GM18526 (cell line): ENCODE data around the gene ADCY3.

Source experiments
- POLR2A ChIP-seq: IDR thresholded peaks from 3 replicates; pipeline ENCODE4 v1.6.1; 2011; ENCODE audit not compliant: insufficient read length; ENCODE audit errors: extremely low read depth

Gene ADCY3

DNA sequence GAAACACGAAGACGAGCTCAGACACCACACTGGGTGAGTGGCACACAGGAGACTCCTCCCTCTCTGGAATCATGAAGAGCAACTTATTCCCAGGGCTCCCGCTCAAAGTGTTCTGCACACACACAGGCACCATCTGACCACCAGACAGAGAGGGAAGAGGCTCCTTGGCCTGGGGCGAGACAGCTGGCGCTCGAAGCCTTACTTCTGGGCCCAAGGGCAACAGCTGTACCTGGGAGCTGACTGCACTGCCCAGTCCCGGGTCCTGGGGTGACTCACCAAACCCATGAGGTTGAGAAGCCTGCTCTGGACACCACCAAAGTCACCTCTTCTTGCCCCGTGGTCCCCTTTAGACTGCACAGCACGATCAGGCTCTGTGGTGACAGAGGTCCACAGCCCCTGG is 42.4 kb downstream of the ADCY3 start:
- no peak for TF ChIP-seq POLR2A

DNA sequence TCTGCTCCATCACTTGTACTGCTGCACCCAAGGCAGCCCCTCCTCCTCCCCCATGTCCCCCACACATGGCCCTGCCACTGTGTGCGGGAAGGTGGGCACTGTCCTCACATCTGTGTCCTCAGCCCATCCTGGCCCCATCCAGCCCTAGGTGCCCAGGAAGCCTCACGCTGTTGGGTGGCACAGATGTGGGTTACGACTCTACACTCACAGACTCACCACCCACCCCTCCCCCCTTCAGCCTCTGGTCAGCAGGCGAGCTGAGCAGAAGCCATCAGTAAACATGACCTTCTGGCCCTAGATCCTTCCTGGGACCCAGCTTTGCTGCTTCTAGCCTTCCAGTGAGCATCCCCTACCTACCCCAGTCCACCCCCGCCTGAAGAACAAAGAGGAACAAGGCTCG is 43.0 kb downstream of the ADCY3 start:
- no peak for TF ChIP-seq POLR2A

DNA sequence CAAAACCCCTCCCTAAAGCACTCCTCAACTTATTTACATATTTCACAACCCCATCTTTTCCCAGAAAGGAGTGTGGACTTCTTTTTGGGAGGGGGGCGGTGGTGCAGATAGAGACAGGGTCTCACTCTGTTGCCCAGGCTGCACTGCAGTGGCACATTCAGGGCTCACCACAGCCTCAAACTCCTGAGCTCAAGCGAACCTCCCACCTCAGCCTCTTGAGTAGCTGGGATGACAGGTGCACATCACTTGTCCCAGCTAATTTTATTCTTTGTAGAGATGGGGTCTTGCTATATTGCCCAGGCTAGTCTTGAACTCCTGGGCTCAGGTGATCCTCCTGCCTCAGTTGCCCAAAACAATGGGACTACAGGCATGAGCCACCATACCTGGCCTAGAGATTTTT is 44.1 kb downstream of the ADCY3 start:
- no peak for TF ChIP-seq POLR2A

DNA sequence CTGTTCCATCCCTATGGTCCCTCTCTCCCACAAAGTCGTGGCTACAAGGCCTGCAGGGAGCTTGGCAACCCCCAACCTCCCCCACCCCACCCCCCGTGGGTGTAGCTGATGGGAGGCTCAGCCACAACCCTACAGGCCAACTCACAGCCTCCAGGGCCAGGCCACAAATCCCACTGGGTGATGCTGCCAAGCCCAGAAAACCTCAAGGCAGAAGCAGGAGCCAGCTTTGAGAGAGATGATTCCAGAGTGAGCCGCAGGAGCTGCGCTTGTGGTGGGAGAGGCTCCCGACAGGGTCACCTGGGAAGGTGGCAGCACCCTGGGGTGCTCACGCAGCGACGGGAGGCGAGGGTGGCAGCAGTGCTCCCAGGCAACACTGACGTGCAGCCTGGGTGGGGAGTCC is 44.8 kb downstream of the ADCY3 start:
- TF ChIP-seq POLR2A, result no peak

DNA sequence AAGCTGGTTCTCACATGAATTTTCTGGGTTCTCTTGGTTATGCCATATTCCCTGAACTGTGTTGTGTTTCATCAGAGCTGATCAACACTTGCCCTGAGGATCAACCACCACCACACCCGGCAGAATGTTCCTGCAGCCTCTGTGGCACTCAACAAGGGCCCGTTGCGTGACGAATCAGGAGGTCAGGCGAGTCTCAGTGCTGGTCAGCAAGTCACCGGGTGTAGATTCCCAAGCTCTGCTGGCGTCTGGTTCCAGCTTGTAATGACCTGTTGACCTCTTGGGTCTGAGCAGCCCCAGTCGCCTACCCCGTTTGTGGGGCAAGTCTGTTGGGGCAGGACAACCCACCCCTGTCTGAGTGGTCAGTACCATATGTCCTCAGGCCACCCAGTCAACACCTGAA is 46.0 kb downstream of the ADCY3 start:
- TF ChIP-seq POLR2A, result no peak

DNA sequence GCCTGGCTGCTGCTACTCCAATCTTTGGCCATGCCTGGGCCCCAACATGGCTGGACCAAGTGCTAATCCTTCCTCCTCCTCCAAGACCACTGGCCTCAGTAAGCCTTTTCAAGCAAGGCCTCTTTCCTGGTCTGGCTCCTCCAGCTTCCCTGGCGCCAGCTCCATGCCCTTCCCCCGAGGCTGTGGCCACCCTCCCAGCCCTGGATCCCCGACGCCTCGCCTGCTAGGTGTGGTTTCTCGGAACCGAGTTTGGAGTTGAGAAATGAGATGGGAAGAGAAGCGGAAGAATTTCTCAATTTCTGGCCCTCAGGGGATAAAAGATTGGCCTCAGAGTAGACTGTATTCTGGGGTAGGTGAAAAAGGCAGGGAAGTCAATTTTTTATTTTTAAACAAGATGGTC is 46.4 kb downstream of the ADCY3 start:
- TF ChIP-seq POLR2A, result no peak

DNA sequence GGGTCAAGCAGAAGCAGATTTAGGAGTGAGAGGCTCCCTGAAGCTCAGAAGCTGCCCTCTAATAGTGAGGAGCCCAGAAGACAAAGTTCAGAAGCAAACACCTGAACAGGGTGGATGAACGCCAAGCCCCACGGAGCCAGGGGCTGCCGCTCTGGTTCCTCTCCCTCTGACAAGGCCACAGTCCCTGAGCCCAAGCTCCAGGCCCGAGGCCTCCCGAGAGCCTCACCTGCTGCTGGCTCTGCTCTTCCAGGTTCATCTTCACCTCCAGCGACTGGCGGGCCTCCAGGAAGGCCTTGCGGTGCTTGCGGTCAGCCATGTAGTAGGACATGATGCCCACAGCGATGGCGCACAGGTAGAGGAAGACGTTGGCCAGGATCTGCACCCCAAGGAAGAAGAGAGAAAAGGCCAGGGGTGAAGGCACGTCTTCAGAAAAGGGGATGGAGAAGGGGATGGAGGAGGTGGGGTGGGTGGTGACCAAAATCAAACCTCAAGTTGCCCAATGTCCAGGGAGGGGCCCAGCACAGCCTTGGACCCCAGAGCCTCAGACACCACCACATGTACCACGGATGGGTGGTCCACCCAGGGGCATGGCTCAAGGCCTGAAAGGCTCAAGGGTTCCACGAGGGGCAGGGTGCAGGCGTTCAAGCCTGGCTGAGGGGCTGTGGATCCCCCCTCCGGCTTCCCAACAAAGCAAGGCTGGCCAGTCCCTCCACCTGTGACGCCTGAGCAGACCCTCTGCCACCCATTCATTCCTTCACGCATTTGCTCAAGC is 47.5 kb downstream of the ADCY3 start:
- no peak for TF ChIP-seq POLR2A

DNA sequence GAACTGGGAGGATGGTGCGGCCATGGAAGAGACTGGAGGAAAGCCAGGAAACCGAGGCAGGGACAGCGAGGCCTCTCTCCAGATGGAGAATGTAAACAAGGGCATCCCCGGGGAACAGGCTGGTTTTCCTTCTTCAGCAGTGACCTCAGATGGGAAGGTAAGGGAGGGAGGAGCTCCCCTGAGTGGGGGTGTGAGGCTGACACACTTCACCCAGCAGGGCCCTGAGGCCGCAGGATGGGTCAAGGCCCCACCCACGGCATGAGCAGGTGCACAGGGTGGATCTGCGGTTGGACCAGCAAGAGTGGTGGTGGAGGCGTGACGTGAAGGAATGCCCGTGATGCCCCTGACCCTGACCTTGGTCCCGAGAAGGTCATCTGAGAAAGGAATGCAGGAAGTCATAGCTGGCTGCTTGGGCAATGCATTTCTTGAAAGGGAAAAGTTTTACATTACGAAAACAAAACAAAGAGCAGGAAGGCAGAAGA is 48.1 kb downstream of the ADCY3 start:
- no peak for TF ChIP-seq POLR2A

DNA sequence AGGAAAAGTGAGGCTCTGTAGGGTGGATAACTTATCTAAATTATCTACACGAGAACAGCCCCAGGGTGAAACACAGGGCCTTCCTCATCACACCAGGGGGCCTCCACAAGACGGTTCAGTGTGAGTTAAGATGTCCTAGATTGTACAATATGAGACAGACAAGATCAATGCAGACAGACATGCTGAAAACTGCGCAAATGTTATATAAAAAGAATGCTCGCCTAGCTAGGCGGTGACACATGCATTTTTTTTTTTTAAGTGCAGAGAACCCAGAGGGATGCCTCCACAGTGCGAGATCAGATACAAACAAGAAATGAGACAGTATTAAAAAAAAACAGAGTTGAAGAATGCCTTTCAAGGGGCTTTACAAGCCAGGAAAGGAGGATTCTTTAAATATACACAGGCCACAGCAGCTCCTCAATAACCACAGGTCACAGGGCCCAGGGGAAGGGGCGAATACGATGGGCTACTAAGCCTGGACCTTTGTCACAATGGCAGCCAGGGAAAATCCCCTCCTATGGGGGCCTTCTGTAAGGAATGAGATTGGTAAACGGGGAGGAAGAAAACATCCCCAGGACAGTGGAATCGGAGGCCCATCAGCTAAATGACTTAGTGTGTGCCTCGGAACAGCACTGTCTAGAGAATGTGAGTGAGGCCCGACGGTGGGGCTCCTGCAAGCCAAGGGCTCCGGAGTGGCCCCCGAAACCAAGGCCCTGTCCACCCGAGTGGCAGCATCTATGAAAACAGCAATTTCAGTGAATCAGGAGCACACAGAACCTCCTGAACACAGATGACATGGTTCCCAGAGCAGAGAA is 48.9 kb downstream of the ADCY3 start:
- TF ChIP-seq POLR2A, result no peak

DNA sequence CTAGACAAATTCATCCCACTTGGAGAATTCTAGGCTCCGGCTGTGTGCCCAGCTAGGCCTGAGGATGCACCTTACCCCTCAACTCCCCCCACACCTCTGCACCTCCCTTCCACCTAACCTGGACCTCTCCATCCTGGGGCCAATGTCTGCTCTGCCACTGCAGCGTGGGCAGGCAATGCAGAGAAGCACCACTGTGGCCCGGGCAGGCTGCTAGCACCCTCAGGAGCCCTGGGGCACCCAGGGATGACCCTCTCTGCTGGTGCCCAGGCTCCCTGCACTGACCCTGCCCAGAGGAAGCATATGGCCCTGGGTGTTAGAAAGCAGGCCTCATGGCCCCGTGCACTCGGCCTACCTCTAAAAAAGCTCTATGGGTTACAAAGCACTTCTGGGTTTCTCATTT is 49.6 kb downstream of the ADCY3 start:
- TF ChIP-seq POLR2A, result no peak

DNA sequence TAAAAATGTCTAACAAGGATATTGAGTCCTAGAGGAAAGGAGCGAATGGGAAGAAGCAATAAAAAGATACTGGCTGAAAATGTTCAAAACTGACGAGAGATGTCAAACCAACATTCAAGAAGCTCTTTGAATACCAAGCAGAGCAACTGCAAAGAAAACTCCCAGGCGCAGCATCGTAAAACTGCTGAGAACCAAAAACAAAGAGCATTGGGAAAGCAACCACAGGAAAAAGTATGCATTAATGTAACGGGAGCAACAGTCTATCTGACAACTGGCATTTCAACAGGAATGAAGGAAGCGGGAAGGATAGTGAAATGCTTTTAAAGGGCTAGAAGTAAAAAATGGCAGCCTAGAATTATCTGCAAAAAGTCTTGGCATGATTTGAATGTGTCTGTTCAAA is 53.1 kb downstream of the ADCY3 start:
- TF ChIP-seq POLR2A, result no peak

DNA sequence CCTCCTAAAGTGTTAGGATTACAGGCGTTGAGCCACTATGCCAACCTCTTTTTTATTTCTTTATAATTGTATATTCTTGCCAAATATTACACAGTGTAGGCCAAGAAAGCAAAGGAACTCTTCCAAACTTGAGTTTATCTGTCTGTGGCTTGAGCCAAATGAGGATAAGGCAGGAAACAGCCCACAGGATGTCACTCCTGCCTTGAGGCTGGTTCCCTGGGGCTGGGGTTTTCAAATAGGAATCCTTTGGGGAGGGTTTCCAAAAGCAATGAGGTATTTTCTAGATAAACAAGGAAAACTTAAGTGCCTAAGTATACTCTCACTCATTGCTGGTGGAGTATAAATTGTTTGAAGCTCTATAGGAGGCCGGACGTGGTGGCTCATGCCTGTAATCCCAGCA is 56.4 kb downstream of the ADCY3 start:
- TF ChIP-seq POLR2A, result no peak

DNA sequence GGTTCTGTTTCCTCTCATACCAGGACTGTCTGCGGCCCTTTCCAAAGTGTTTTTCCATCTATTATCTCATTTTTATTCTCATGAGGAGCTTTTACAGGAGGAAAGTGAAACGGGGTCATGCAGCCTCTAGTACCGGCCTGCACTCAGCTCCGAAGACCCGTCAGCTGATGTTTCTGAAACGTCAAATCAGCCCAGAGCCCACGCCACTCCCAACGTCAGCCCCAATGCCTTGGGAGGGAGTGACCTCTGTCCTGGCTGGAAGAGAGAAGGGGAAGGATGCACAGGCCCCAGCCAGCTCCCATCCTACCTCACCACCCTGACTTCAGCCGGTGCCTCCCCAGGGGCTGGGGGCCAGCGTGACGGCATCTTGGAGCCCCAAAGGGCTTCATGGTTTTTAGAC is 58.5 kb downstream of the ADCY3 start:
- TF ChIP-seq POLR2A, result no peak

DNA sequence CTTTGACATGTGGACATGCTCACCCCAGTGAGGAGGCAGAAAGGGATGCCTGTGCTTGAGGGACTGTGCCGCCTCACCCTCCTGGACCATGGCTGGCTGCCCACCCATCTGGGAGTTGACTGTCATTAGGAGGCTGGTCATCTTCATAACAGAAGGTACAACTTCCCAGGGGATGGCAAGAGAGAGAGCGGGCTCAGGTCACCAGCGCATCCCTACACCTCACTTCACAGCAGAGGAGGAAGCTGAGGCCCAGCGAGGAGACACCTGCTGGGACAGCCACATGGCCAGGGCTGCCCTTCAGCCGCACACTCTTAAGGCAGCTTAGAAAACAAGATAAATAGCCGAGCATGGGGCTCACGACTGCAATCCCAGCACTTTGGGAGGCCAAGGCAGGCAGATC is 59.4 kb downstream of the ADCY3 start:
- TF ChIP-seq POLR2A, result no peak

DNA sequence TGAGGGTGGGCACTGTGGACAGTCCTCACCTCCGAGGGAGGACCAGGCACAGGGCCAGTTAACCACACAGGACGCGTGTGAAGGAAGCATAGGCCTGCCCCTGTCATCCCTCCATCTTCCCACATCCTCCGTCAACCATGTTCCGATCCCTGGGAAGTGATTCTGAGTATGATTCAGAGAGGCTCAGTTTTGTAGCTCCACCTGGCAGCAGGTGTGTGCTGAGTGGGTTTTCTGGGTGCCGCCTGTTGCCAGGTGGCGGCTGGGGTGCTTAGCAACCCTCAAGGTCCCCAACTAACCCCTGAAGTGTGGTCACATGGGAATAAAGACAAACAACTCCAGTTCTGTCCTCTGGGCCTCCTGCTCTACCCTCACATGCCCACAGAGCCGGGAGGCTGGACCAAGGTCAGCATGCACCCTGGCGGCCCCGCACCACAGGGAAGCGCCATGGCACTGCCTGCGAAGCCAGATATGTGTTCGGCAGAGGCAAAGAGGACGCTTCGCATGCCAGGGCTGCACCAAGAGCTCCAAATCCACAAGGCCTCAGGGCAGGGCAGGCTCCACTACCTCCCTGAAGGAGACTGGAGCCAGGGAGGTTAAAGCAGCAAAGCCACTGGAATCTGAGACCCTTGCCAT is 60.0 kb downstream of the ADCY3 start:
- no peak for TF ChIP-seq POLR2A

DNA sequence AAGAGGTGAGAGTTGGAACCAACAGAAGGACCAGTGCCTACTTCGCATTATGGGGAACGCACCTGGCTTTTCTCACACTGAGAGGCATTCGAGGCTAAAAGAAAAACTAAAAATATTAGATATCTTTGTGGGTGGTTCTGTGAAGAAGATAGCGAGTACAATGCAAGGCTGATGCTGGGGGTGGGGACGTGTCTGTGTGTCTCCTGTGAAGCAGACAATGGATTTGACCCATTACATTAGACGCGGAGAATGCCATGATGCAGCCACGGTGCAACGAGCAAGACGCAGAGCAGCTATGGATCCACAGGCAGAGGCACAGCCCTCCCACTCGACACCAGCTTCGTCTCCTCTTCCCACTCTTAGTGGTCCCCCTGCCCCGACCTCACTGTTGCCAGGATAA is 61.0 kb downstream of the ADCY3 start:
- no peak for TF ChIP-seq POLR2A

DNA sequence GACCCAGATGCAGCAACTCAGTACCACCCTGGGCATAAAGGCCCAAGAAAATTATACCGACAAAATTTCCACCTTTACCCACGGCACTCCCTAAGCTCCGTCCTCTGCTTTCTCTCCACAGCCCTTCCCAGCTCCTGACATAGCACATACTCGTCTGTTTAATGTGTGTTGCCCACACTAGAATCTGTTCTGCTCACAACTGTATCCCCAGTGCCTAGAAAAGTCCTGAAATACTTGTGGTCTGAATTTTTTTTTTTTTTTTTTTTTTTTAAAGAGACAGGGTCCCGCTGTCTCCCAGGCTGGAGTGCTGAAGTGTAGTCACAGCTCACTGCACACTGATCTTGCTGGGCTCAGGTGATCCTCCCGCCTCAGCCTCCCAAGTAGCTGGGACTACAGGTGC is 62.3 kb downstream of the ADCY3 start:
- TF ChIP-seq POLR2A, result no peak

DNA sequence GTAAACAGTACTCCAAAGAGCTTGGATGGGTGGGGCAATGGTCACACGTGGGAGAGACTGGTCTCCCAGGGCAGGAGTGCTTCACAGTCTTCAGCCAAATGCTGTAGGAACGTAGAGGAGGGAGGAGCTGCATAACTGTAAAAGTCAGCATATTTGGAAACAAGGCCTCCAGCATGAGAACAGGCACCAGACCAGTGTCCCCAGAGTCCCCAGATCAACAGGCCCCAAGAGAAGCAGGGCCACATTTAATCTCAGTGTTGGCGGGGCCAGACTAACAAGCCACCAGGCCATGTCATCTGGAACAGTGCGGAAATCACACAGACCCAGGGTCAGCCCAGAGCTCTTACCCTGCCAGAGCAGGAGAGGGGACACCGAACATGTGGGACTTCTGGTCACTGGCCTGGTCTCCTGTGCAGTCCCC is 63.2 kb downstream of the ADCY3 start:
- TF ChIP-seq POLR2A, result no peak
